ENCODE measurements around the gene WDR1. TPM values are rescaled to one million over a fixed set of nuclear protein-coding genes. Genes with fewer than 3 reads are reported as not detected.

WDR1 gene
- total RNA-seq, 2 donors from 2014 or later: 222 to 345 TPM

DNA sequence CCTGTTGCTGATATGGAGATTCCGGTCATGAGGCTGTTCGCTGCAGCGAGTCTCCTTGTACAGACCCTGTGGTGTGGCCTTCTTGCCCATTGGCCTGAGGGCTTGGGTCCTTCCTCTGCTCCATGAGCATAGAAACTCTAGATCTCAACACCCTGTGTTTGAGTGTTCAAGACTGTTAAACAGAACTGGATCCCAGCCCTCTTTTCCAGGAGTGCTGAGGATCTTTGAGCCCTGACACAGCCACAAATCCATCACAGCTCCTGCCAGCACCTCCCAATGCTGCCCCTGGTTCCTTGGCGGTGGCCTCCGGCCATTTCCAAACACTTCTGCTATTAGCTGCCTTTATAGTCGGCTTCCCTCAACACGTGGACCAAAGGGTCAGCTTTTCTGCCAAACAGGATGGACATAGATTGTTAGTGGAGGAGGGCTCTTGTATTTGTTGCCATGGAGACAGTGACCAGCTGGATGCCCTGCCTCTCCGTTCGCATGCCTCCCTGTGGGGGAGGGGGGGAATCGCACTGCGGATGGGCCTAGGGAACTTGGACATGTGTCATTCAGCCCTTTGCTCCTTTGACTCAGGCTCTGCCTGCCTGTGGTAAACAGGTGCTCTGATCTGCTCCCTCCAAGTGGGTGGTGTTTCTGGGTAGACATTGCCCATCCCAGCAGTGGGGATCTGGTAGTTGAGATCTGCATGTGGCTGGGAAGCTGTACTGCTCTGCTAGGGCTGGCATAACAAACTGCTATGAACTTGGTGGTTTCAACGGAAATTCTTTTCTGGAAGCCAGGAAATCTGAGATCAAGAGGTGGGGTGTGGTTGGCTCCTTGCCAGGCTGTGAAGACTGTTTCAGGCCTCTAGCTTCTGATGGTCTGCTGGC is 6.9 kb upstream of the WDR1 start:
- H3K9me3 ChIP-seq (ENCODE audit: control insufficient read depth, low read length): no peaks in the 10 kb centered on the region
- peak; percentile 72 for DNase-seq
- no peak overlapping the region for H3K4me3 Mint-ChIP-seq
- peaks cover 11% of the 10 kb centered on the region for H3K4me1 ChIP-seq (ENCODE audit: control insufficient read depth, insufficient read depth, low read length)
- H3K36me3 Mint-ChIP-seq (ENCODE audit: low read depth): no peaks in the 10 kb centered on the region
- H3K27me3 Mint-ChIP-seq (ENCODE audit: insufficient read depth): peaks cover 9% of the 10 kb centered on the region
- no peak overlapping the region for H3K4me3 ChIP-seq (ENCODE audit: low read length)
- H3K36me3 ChIP-seq (ENCODE audit: control insufficient read depth, insufficient read depth, low read length): no peaks in the 10 kb centered on the region
- H3K9me3 Mint-ChIP-seq: no peaks in the 10 kb centered on the region
- no peak overlapping the region for H3K9ac ChIP-seq (ENCODE audit: extremely low read depth, low read length, poor library complexity, severe bottlenecking)
- no peak overlapping the region for H3K27ac ChIP-seq (ENCODE audit: low read depth, low read length)
- no peak for TF ChIP-seq CTCF (conservative IDR thresholded peaks at IDR 0.05)
- WGBS, 2 experiments (ENCODE audit: insufficient coverage in 1 of 2, insufficient read length in 1 of 2): 77 to 95% methylated on average over 4 to 12 of the region's 12 CpGs
- H3K27me3 ChIP-seq (ENCODE audit: control insufficient read depth, insufficient read depth, low read length, poor library complexity, severe bottlenecking): no peaks in the 10 kb centered on the region
- peaks cover 56% of the 10 kb centered on the region for H3K4me1 Mint-ChIP-seq
- H3K27ac Mint-ChIP-seq: no peak overlapping the region

- H3K27me3 Mint-ChIP-seq (ENCODE audit: insufficient read depth): peaks cover 5% of the 10 kb centered on the region
- no peak overlapping the region for H3K4me3 ChIP-seq (ENCODE audit: low read length)
- peaks cover 56% of the 10 kb centered on the region for H3K4me1 Mint-ChIP-seq
- 92 to 94% methylated on average over 7 to 12 of the region's 12 CpGs for WGBS, 2 experiments (ENCODE audit: insufficient coverage in 1 of 2, insufficient read length in 1 of 2)
- H3K27ac ChIP-seq (ENCODE audit: low read depth, low read length): no peak overlapping the region
- H3K9ac ChIP-seq (ENCODE audit: extremely low read depth, low read length, poor library complexity, severe bottlenecking): no peak overlapping the region
- no peaks in the 10 kb centered on the region for H3K9me3 ChIP-seq (ENCODE audit: control insufficient read depth, low read length)
- TF ChIP-seq CTCF (conservative IDR thresholded peaks at IDR 0.05): no peak
- DNase-seq: no peak
- peaks cover 15% of the 10 kb centered on the region for H3K4me1 ChIP-seq (ENCODE audit: control insufficient read depth, insufficient read depth, low read length)
- H3K36me3 ChIP-seq (ENCODE audit: control insufficient read depth, insufficient read depth, low read length): no peaks in the 10 kb centered on the region
- no peaks in the 10 kb centered on the region for H3K27me3 ChIP-seq (ENCODE audit: control insufficient read depth, insufficient read depth, low read length, poor library complexity, severe bottlenecking)
- no peak overlapping the region for H3K4me3 Mint-ChIP-seq
- no peaks in the 10 kb centered on the region for H3K9me3 Mint-ChIP-seq
- no peak overlapping the region for H3K27ac Mint-ChIP-seq
- no peaks in the 10 kb centered on the region for H3K36me3 Mint-ChIP-seq (ENCODE audit: low read depth)
These were observed 5.8 kb upstream of the WDR1 start for GRCh38 chr4:10122236-10122932.

DNA sequence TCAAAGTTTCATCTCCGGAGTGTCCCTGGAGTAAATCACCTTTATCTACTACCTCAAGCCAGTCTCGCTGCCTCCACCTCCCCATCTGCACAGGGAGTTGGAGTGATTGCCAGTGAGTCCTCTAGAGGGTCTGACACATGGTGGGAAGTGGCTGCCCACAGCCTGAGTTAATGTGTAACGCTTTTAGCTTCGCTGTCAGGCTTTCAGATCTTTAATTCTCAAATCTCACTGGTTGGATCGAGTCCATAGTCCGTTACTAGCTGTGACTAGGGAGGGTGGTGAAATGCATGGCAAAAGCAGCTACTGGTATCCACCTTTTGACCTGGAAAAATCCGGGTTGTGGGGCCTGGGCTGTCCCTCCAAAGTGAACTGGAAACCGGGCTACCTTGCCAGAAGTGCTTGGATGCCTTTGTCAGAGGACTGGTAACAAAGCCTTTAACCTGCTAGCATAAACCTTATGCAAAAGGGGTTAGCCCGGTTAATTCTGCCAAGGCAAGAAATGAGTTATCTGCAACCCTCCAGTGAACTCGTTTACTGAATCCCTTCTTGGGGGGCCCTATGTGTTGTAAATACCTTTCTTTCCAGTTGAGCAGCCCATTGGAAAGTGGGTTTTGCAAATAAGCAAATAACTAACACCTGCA is 5.1 kb upstream of the WDR1 start:
- Mint-ChIP-seq H3K27me3 (ENCODE audit: insufficient read depth) (peaks cover 4% of the 10 kb centered on the region), H3K9me3 (no peaks in the 10 kb centered on the region), H3K4me1 (peaks cover 54% of the 10 kb centered on the region), H3K36me3 (ENCODE audit: low read depth) (no peaks in the 10 kb centered on the region), H3K27ac (no peak overlapping the region), H3K4me3 (no peak overlapping the region)
- no peaks in the 10 kb centered on the region for H3K9me3 ChIP-seq (ENCODE audit: control insufficient read depth, low read length)
- no peaks in the 10 kb centered on the region for H3K27me3 ChIP-seq (ENCODE audit: control insufficient read depth, insufficient read depth, low read length, poor library complexity, severe bottlenecking)
- no peak overlapping the region for H3K9ac ChIP-seq (ENCODE audit: extremely low read depth, low read length, poor library complexity, severe bottlenecking)
- TF ChIP-seq CTCF (conservative IDR thresholded peaks at IDR 0.05): no peak
- WGBS, 2 experiments (ENCODE audit: insufficient coverage in 1 of 2, insufficient read length in 1 of 2): 82 to 85% methylated on average over 8 to 10 of the region's 10 CpGs
- H3K4me3 ChIP-seq (ENCODE audit: low read length): no peak overlapping the region
- H3K27ac ChIP-seq (ENCODE audit: low read depth, low read length): no peak overlapping the region
- peaks cover 17% of the 10 kb centered on the region for H3K4me1 ChIP-seq (ENCODE audit: control insufficient read depth, insufficient read depth, low read length)
- no peaks in the 10 kb centered on the region for H3K36me3 ChIP-seq (ENCODE audit: control insufficient read depth, insufficient read depth, low read length)
- DNase-seq: no peak
